Anterior cingulate cortex (tissue), 58 donors: ENCODE measurements around the gene OR8B8.
"Not testable (repeated sequence)": the region's sequence is repeated elsewhere in the genome, so short reads cannot be mapped to it uniquely, and the experiment has no call there.

Source experiments
- DNase-seq, 58 donors: peaks; one replicate each; lab custom pipeline; 2025; lab: John Stamatoyannopoulos, UW

The OR8B8 gene

DNA sequence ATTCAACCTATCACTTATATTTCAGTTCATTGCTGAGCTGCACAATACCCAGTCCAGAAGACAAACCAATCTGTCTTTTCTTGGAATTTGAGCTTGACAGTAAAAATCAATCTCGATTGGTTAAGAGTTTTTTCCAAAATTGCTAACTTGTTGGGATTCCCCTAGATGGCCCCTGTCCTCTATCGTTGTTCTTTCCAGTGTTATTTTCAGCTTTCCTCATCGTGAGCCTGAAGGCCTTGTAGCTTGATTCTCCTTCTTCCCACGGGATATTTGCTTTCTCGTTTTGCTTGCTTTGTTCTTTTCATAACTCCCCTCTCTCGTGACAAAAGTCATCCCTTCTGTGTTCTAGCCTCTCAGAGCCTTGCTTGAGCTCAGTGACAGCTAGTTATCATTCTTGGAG, 3.1 kb downstream of the OR8B8 start:
- no peak for DNase-seq

DNA sequence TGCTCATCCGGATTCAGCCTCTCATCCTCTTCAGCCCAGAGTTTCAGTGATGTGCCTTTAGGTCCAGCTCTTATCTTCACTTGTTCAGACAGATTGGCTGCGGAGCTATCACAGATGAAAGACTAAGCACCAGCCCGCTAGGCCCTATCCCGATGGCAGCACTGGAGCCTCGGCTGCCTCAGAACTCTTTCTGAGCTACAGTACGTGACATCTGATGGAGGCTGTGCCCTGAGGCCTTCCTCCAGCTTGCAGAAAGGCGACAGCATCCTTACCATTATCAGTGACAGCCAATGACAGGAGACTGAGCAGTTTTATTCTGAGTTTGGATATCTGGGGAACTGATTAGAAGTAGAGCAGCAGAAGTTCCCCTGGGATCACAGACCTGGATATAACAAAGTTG, 4.0 kb downstream of the OR8B8 start:
- no peak for DNase-seq

- DNase-seq: no peak
Observed at GRCh38 chr11:124441081-124441480, 4.4 kb downstream of the OR8B8 start.

- DNase-seq: no peak
Observed at GRCh38 chr11:124440608-124441007, 4.9 kb downstream of the OR8B8 start.

DNA sequence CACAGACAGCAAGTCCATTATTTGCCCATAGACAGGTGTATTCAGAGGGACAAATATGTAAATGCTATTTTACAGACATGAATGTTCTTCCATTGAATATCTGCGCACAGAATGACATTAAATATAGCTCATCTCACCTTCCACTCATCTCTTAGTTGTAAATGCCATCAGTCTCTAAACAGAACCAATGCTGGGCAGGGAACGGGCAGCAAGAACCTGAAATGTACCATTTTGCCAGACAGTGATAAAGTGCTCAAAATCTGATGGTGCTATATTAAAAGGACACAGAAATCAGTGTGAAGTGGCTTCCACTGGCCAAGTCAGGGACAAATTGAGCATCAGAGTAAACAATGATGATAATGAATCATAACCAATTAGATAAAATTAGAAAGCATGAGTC, 10.8 kb downstream of the OR8B8 start:
- DNase-seq: no peak

GRCh38 chr11:124429599-124429998, 15.9 kb downstream of the OR8B8 start:
- no peak for DNase-seq

DNA sequence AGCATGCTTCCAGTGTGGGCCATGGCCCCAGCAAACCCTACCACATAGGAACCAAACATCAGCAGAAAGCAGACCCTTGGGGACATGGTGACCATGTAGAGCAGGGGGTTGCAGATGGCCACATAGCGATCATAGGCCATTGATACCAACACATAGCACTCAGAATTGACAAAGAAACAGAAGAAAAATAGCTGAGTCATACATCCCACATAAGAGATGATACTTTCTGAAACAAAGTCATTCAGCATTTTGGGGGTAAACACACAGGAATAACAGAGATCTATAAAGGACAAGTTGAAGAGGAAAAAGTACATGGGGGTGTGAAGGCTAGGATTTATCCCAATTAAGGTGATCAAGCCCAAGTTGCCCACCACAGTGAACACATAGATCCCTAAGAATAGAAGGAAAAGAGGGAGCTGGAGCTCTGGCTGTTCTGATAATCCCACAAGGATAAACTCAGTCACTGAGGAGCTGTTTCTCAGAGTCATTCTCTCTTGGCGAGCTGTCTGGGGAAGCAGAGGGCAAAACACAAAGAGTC, 21.0 kb downstream of the OR8B8 start, which contains the start of gene OR8B4:
Gene OR8B4 (minus strand): TSS at position 488 of the 538 bp plus-strand sequence. CDS start 0 bp downstream, at position 488.
- DNase-seq: no peak

GRCh38 chr11:124421043-124421442, 24.5 kb downstream of the OR8B8 start:
- DNase-seq: no peak

DNA sequence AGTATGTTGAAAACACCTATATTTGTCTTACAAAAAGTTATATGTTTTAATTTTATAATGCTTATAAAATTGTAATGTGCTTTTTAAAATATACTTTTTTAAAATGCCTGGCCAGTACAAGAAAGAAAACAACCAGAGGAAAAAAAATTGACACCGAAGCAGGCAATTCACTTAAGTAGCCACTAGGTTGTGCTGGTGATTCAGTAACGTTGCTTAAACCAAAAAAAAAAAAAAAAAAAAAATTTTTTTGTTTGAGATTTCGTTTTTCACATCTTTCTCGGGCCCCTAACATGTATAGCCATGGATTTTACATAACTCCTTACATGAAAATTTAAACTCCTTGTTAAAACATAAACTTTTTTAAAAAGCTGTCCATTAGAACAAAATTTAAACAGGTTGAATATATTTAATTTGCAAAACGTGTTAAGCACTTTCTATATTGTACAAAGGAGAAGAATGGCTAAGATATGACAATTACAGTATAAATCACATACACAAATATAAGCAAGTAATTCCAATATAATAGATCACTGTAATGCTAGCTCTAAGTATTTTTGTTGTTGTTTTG, 30.1 kb downstream of the OR8B8 start:
- no peak for DNase-seq

- no peak for DNase-seq
Observed at GRCh38 chr11:124409906-124410305, 35.6 kb downstream of the OR8B8 start.

- DNase-seq: no peak
Observed at GRCh38 chr11:124405581-124405980, 39.9 kb downstream of the OR8B8 start.

GRCh38 chr11:124403186-124403585, 42.3 kb downstream of the OR8B8 start:
- not testable (repeated sequence) for DNase-seq

GRCh38 chr11:124402326-124402922, 43.1 kb downstream of the OR8B8 start:
- peak in 35 of 58 donors; percentile 1 to 67 (median 20) for DNase-seq

GRCh38 chr11:124398924-124399323, 46.6 kb downstream of the OR8B8 start, which contains the start of gene OR8B3:
Gene OR8B3 (minus strand): TSS chr11:124399024. CDS start chr11:124397351, 1,673 bp downstream.
- DNase-seq: no peak

- not testable (repeated sequence) for DNase-seq
Observed at GRCh38 chr11:124396847-124397246, 48.6 kb downstream of the OR8B8 start.

DNA sequence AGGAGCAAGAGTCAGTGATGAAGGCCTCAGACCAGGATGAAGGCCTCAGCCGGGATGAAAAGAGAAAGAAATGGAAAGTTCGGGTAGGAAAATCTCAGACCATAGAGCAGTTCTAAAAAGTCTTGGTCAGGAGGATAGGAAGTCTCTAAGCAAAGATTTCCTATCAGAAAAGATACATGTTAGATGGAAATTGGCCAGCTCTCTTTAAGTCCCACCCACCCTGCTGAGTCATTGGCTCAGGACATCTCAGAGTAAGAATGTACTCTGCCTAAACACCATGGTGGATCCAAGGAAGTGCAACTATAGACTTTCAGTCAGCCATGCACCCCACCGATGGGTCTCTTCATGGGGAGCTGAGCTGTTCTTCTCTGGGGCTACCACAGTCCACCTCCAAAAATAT, 51.1 kb downstream of the OR8B8 start:
- DNase-seq: no peak
